Dendritic cell treated with granulocyte-macrophage colony-stimulating factor and Interleukin-4, amounts not matched to agents 40 ng/mL and 50 ng/mL, for 4 days (primary cell): ENCODE data around the gene DLX3.

ENCODE experiments used
- H3K27ac Mint-ChIP-seq: one replicate; pipeline ENCODE4 v1.8.0; 2022; ENCODE audit warnings: mild to moderate bottlenecking, mixed read lengths
- H3K27me3 Mint-ChIP-seq: one replicate; pipeline ENCODE4 v1.8.0; 2022; ENCODE audit warnings: mild to moderate bottlenecking, mixed read lengths
- H3K36me3 Mint-ChIP-seq: one replicate; pipeline ENCODE4 v1.8.0; 2022; ENCODE audit warnings: low read depth, mixed read lengths
- H3K4me1 Mint-ChIP-seq: one replicate; pipeline ENCODE4 v1.8.0; 2022; ENCODE audit warnings: low read depth, mixed read lengths
- H3K4me3 Mint-ChIP-seq: one replicate; pipeline ENCODE4 v1.8.0; 2022; ENCODE audit warnings: mild to moderate bottlenecking, moderate library complexity, mixed read lengths
- H3K9me3 Mint-ChIP-seq: one replicate; pipeline ENCODE4 v1.8.0; 2022; ENCODE audit warnings: mixed read lengths
- intact Hi-C: fragments of 100-400 bp; cut with micrococcal nuclease; formaldehyde crosslinking; loops from one replicate; pipeline ENCODE4 v1.15.0; 2022

The DLX3 gene

DNA sequence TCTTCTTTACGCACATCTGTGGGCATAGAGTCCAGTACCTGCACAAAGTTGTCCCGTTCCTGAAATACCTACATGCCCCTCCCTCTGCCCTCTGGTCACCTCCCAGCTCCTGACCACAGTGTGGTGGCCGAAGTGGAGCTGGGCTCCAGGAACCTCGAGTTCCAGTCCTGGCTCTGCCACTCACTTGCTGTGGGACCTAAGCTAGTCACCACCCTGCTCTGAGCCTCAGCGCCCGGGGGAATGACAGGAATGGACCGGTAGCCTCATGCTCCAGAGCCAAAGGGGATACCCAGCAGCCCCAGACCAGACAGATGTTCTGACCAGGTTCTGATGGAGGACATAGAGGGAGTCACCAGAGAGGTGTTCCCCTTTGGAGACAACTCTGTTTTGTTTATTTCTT lies 34.2 kb upstream of the DLX3 start:
- H3K4me3 Mint-ChIP-seq = no peak overlapping the region
- intact Hi-C loops = no loop called here
- H3K9me3 Mint-ChIP-seq = no peaks in the 10 kb centered on the region
- H3K4me1 Mint-ChIP-seq = peaks cover 18% of the 10 kb centered on the region
- H3K27me3 Mint-ChIP-seq = peaks cover 38% of the 10 kb centered on the region
- H3K36me3 Mint-ChIP-seq = no peaks in the 10 kb centered on the region
- no peak overlapping the region for H3K27ac Mint-ChIP-seq

GRCh38 chr17:50028736-50029120 lies 33.7 kb upstream of the DLX3 start:
- intact Hi-C loops = no loop called here
- Mint-ChIP-seq H3K27me3 (peaks cover 35% of the 10 kb centered on the region), H3K4me1 (peaks cover 18% of the 10 kb centered on the region), H3K36me3 (no peaks in the 10 kb centered on the region), H3K4me3 (no peak overlapping the region), H3K9me3 (no peaks in the 10 kb centered on the region), H3K27ac (no peak overlapping the region)

GRCh38 chr17:50027881-50028735 lies 33.1 kb upstream of the DLX3 start:
- H3K27me3 Mint-ChIP-seq = peaks cover 35% of the 10 kb centered on the region
- H3K4me1 Mint-ChIP-seq = peaks cover 18% of the 10 kb centered on the region
- H3K27ac Mint-ChIP-seq = no peak overlapping the region
- no peaks in the 10 kb centered on the region for H3K36me3 Mint-ChIP-seq
- intact Hi-C loops = loop anchor here (1.0 kb wide), 1 partner anchor 59 kb away; no protein-coding TSS in a partner anchor
- no peaks in the 10 kb centered on the region for H3K9me3 Mint-ChIP-seq
- H3K4me3 Mint-ChIP-seq = no peak overlapping the region

GRCh38 chr17:50027172-50027880 lies 32.3 kb upstream of the DLX3 start:
- Mint-ChIP-seq H3K9me3 (no peaks in the 10 kb centered on the region), H3K36me3 (no peaks in the 10 kb centered on the region), H3K4me3 (no peak overlapping the region), H3K4me1 (peaks cover 18% of the 10 kb centered on the region), H3K27me3 (peaks cover 35% of the 10 kb centered on the region), H3K27ac (no peak overlapping the region)
- intact Hi-C loops = loop anchor here (1.0 kb wide), 1 partner anchor 60 kb away; no protein-coding TSS in a partner anchor

DNA sequence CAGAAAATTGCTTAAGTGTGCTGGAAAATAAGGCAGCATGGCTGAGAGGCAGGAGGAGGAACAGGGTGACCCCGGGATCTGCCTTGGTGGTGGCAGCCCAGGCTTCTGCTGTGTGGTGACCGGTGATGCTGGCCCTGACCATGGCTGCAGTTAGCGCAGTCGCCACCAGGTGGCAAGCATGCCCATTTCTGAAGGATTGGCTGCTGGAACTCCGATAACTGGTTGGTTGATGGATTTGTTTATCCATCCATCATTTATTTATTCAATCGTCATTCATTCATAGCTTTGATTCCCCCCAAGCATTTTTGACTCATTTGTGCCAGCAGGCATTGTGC lies 31.8 kb upstream of the DLX3 start:
- Mint-ChIP-seq H3K36me3 (no peaks in the 10 kb centered on the region), H3K27me3 (peaks cover 38% of the 10 kb centered on the region), H3K4me1 (peaks cover 19% of the 10 kb centered on the region), H3K27ac (no peak overlapping the region), H3K9me3 (no peaks in the 10 kb centered on the region), H3K4me3 (no peak overlapping the region)
- intact Hi-C loops = loop anchor here (1.0 kb wide), 1 partner anchor 60 kb away; no protein-coding TSS in a partner anchor

- Mint-ChIP-seq H3K4me3 (no peak overlapping the region), H3K36me3 (no peaks in the 10 kb centered on the region), H3K27me3 (peaks cover 43% of the 10 kb centered on the region), H3K9me3 (no peaks in the 10 kb centered on the region), H3K27ac (no peak overlapping the region), H3K4me1 (peaks cover 26% of the 10 kb centered on the region)
- intact Hi-C loops = no loop called here
Observed at GRCh38 chr17:50026046-50026675, 31.1 kb upstream of the DLX3 start.

- Mint-ChIP-seq H3K4me1 (peaks cover 30% of the 10 kb centered on the region), H3K4me3 (no peak overlapping the region), H3K36me3 (no peaks in the 10 kb centered on the region), H3K27ac (no peak overlapping the region), H3K27me3 (peaks cover 39% of the 10 kb centered on the region), H3K9me3 (no peaks in the 10 kb centered on the region)
- intact Hi-C loops = no loop called here
Observed at GRCh38 chr17:50024808-50025207, 29.8 kb upstream of the DLX3 start.

- Mint-ChIP-seq H3K9me3 (no peaks in the 10 kb centered on the region), H3K4me1 (peaks cover 27% of the 10 kb centered on the region), H3K27ac (no peak overlapping the region), H3K4me3 (no peak overlapping the region), H3K36me3 (no peaks in the 10 kb centered on the region), H3K27me3 (peaks cover 33% of the 10 kb centered on the region)
- intact Hi-C loops = no loop called here
Observed at GRCh38 chr17:50023520-50023919, 28.5 kb upstream of the DLX3 start.

DNA sequence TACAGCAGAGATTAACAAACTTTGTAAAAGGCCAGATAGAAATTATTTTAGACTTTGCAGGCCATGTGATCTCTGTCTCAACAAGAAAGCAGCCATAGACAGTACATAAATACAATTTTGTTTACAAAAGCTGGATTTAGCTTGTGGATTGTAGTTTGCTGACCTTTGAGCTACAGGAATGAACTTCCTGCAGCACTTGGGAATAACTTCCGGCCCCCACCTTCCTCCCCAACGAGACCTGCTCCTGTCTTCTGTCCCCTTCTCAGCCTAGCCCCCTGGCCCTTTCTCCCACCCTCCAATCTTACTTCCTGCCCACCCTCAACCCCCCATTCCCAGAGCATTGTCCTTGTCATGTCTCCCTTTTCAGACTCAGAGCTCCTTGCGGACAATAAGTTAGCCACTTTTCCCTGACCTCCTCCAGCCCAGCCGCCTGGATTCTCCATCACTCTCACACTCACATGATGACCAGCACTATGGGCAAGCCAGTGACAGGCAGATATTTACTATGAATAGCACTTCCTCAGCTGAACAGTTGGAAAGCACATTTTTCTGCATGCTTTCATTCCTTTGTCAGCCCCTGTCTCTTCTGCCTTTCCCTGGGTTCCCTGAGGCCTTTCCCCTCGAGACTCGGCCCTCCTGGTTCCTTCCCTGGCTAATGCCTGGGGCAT lies 27.6 kb upstream of the DLX3 start:
- H3K4me1 Mint-ChIP-seq = peaks cover 18% of the 10 kb centered on the region
- H3K27ac Mint-ChIP-seq = no peak overlapping the region
- no peak overlapping the region for H3K4me3 Mint-ChIP-seq
- no peaks in the 10 kb centered on the region for H3K9me3 Mint-ChIP-seq
- intact Hi-C loops = no loop called here
- peaks cover 24% of the 10 kb centered on the region for H3K27me3 Mint-ChIP-seq
- H3K36me3 Mint-ChIP-seq = no peaks in the 10 kb centered on the region

GRCh38 chr17:50021681-50022370 lies 26.8 kb upstream of the DLX3 start:
- Mint-ChIP-seq H3K36me3 (no peaks in the 10 kb centered on the region), H3K9me3 (no peaks in the 10 kb centered on the region), H3K27ac (no peak overlapping the region), H3K4me3 (no peak overlapping the region), H3K4me1 (peaks cover 12% of the 10 kb centered on the region), H3K27me3 (peaks cover 16% of the 10 kb centered on the region)
- intact Hi-C loops = no loop called here

DNA sequence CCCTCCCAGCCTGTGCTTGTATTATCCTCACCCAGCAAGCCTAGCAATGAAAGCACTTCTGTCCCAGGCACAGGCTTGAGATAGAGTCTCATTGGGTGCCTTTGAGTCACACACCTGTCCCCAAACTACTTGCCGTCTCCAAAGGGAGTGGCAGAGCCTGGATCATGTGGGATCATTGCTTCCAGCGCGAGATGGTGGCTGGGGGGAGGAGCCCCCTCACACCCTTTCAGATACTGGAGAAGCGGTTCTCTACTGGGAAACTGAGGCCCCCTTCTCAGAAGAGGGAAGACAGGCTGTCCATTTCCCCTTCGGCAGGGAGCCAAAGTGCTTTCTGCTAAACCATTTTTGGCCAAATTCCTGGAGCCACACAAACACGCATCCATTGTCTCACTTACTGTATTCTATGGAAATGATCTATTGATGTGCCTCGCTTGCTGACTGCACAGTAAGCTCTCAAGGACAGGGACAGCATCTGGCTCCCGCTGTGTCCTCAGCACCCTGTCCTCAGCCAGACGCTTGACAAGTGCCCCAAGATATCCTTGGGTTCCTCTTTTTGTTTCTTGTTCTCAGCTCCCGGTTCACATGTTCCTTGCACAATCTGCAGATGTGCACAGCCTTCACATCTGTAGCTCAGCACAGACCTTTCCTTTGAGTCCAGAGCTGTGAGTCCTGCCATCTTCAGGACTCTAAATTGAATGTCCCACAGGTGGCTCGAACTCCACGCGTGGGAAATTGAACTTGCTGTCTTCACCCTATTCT lies 26.0 kb upstream of the DLX3 start:
- Mint-ChIP-seq H3K27ac (no peak overlapping the region), H3K9me3 (no peaks in the 10 kb centered on the region), H3K27me3 (peaks cover 15% of the 10 kb centered on the region), H3K4me1 (peaks cover 12% of the 10 kb centered on the region), H3K4me3 (no peak overlapping the region), H3K36me3 (no peaks in the 10 kb centered on the region)
- intact Hi-C loops = no loop called here

- H3K4me3 Mint-ChIP-seq = no peak overlapping the region
- no peaks in the 10 kb centered on the region for H3K36me3 Mint-ChIP-seq
Observed at GRCh38 chr17:50018909-50019308, 23.9 kb upstream of the DLX3 start.

GRCh38 chr17:50015146-50015545 lies 20.1 kb upstream of the DLX3 start:
- peaks cover 20% of the 10 kb centered on the region for H3K27me3 Mint-ChIP-seq

More at GRCh38 chr17:50018909-50019308, 23.9 kb upstream of the DLX3 start:
- intact Hi-C loops = no loop called here
- H3K27me3 Mint-ChIP-seq = peaks cover 19% of the 10 kb centered on the region
- no peaks in the 10 kb centered on the region for H3K9me3 Mint-ChIP-seq
- peaks cover 12% of the 10 kb centered on the region for H3K4me1 Mint-ChIP-seq
- no peak overlapping the region for H3K27ac Mint-ChIP-seq

More at GRCh38 chr17:50015146-50015545, 20.1 kb upstream of the DLX3 start:
- intact Hi-C loops = no loop called here
- no peak overlapping the region for H3K4me3 Mint-ChIP-seq
- H3K27ac Mint-ChIP-seq = no peak overlapping the region
- no peaks in the 10 kb centered on the region for H3K4me1 Mint-ChIP-seq
- H3K9me3 Mint-ChIP-seq = no peaks in the 10 kb centered on the region
- H3K36me3 Mint-ChIP-seq = no peaks in the 10 kb centered on the region
